ENCODE measurements around the gene LRMDA.

Gene LRMDA

GRCh38 chr10:75402486-75403143, 28.8 kb upstream of the LRMDA start:
- no peak for DNase-seq (ENCODE audit: low read depth)

- DNase-seq (ENCODE audit: low read depth), result no peak
Observed at GRCh38 chr10:75403144-75403938, 28.1 kb upstream of the LRMDA start.

DNA sequence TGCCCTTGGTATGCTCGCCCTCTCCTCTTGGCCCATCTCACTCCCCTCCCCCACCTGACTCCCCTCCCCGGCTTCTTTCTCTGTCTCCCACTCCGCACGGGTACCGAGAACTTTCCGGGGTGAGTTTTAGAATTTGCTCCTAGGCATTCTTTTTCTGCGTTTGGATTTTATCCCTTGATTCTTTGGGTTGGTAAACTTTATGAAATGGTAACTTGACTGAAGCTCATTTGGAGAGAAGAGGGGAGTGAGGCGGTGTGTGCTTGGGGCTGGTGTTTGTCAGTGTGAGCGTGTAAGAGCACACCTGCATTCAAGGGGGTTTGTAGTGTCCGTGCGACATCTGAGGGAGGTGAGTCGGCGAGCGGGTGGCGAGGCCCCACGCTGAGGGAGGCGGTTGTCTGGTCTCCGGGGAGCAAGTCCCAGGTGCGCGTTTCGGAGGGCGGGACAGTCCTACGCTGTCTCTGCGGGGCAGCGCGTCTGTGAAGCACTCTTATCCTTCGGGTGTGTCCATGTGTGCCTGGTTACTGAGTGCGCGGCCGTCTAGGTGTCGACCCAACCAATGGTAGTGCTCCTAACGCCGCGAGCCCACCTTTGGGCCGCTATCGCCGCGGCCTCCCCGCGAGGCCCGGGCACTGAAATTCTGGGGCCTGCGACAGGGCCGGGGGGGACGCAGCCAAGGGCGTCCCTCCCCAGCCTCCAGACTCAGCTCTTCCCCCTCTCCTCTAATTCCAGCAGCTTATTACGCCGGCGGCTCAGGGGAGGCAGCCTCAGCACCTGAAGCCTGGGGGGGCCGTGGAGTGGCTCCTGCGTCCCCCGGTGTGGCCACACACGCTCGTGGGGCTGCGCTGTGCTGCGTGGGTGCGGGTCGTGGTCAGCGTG, 27.2 kb upstream of the LRMDA start:
- DNase-seq (ENCODE audit: low read depth), result no peak

DNA sequence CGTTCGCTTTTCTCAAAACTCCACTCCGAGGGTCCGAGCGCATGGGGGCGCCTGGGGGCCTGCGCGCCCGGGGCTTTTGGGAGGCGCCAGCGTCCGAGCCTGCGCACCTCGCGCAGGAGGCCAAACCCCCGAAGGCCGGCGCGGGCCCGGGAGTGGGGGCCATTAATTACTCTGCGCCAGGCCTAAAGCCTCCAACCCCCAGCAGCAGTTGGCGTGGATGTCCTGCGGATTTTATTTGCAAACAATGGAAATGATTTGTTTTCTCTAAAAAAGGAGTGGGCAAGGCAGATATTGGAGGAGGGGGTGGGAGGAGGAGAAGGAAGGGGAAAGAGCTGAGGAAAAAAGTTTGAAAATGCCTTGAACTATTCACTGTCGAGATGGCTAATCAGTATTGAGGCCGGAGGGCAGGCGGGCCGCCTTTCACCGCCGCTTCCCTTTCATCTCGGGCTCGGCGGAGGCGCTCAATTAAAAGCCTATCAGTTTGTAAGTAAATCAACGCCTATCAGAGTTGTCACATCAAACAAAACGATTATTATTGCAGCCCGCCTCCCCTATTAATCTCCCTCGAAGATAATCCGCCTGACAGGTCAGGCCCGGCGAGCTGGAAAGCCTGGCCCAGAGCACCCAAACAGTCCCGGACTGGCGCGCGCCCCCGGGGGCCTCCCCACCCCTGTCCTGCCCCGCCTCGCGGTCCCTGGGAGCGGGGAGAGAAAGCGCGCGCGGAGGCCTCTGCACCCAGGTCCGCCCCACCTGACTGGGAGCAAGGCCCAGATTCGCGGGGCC, 26.4 kb upstream of the LRMDA start:
- no peak for DNase-seq (ENCODE audit: low read depth)

GRCh38 chr10:75405598-75406461, 25.6 kb upstream of the LRMDA start:
- DNase-seq (ENCODE audit: low read depth), result no peak

DNA sequence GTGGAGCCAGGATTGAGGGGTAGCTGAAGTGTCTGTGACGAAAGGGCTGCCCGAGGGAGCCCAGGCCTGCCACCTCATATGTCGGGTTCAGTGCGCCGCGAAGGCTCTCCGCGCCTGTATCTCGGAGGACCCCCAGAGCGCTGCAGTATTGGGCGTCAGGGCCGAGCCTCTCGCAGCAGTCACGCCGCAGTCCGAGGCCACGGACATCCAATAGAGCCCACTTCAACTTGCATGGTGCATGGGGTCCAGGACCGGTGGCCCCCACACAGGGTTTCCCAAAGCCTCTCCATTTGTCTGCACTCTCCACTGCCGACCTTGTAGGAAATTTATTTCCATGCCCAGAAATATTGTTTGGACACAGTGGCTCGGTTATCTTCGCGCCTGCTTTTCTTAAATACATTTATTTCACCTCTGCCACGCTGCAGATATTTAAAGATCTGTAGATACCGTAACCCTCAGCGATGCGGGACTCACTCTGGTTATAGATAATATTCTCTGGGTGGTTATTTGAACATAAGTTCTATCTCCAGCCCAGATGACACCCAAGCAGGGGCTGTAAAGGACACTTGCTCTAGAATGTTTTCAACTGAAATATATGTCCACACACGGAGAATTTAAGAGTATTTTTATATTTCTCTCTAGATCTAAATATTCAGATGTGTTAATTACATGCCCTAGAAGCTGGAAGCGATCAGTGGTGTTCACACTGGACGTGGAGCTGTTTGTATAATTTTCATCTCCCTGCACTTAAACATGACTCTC, 24.8 kb upstream of the LRMDA start:
- no peak for DNase-seq (ENCODE audit: low read depth)

GRCh38 chr10:75407224-75407712, 24.2 kb upstream of the LRMDA start:
- DNase-seq (ENCODE audit: low read depth), result no peak

DNA sequence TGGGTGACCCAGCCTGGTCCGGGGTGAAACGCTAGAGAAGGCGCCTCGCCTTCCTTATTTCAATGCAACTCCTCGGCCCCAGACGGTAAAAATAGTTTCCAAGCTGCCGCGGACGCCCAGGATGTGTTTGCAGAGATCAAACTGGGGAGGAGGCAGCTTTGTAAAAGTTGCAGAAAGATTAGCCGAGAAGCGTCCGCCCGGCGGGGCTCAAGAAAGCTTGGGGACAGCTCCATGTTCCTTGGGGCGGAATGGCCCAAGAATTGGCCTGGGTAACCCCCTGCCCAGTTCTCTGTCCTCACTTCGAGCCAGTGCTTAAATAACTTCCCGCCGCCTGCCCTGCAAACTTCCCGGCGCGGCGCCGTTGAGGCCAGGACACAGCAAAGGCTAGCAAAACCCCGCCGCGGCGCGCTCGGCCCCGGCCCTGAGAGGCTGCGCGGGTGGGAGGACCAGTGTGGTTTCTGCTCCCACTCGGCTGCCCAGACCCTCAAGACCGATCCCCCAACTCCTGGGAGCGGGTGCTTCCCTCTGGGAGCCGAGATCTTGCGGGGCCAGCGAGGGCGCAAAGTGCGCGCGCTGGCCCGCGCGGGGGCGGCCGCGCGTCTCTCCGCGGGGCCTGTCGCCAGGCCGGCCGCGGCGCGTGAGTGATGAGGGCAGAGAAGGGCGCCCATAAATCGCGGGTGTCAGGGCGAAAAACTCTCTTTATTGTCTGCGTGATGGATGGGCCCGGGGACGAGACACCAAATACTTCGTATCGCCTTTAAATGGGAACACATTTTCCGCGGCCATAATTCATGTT, 23.5 kb upstream of the LRMDA start:
- no peak for DNase-seq (ENCODE audit: low read depth)

- DNase-seq (ENCODE audit: low read depth), result no peak
Observed at GRCh38 chr10:75408509-75408875, 22.9 kb upstream of the LRMDA start.

DNA sequence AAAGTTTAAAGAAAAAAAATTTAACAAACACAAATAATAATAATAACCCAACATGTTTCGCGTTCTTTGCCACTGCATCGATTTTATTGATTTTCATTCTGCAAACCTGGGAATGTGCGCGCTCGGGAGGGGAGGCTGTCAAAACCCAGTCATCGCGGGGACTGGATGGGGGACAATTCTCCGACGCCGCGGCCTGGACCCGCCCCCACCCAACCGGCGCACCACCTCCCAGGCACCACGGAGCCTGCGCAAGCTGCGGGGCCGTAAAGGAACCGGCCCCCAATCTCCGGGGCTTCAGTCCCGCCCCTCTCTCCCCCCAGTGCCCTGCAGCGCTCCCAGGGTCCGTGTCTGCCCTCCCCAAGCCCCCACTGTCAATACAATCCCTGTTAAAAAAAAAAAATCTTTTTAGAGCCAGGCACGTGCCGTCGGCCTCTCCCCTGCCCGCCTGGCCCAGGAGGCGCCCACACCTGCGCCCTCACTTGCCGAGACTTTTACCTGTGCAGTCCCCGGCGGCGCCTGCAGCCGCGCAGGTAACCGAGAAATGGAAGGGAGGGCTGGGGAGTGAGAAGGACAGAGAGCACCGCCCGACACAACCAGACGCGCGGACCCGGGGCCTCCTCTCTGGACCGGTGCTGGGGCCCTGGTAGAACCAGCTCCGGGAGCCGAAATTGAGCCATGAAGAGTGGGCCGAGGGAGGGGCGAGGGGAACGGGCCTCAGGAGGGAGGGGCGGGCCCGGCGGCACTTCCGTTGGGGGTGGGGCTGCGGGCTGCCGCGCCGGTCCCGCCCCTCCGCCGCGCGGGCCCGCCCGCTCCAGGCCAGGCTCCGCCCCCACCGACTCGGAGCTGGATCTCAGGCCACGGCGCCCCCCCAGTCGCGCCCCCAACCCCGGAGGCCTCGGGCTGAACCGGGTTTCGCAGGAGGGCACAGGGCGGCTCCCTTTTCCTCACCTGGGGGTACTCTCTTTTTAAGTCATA, 22.2 kb upstream of the LRMDA start:
- DNase-seq (ENCODE audit: low read depth), result no peak

DNA sequence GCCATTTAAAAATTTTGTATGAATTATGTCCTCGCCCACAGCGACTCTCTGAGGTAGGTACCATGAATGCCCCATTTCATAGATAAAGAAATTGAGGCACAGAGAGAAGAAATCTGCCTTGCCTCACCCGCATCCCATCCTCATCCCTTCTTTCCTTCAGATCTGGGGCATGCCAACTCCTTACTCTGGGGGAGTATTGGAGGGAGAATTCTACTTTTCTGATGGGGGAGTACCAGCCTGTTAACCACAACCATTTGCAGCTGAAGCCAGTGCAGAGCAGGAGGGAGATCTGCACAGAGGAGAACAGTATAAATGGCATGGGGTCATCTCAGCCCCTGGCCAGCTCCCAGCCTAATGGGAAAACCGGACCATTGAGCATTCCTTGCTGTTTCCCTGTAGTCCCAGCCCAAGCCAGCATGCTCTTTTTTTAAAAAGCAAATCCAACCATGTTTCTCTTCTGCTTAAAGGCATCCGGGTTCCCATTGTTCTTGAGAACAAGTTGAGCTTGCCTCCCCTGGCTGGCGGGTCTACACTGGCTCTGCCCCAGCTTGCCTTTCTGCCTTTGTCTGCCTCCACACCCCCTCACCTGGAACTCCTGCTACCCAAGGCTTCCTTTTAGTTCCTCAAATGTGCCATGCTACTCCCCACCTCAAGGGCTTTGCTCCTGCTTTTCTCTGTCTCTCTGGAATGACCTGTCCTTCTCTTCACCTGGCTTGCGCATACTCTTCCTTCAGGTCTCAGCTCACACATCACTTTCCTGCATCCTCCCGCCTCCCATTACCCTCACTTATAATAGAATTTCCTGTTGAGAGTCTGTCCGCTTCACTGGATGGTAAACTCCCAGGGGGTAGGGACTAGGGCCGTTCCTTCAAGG, 21.1 kb upstream of the LRMDA start:
- DNase-seq (ENCODE audit: low read depth), result no peak

GRCh38 chr10:75414527-75414926, 16.9 kb upstream of the LRMDA start:
- no peak for DNase-seq (ENCODE audit: low read depth)

DNA sequence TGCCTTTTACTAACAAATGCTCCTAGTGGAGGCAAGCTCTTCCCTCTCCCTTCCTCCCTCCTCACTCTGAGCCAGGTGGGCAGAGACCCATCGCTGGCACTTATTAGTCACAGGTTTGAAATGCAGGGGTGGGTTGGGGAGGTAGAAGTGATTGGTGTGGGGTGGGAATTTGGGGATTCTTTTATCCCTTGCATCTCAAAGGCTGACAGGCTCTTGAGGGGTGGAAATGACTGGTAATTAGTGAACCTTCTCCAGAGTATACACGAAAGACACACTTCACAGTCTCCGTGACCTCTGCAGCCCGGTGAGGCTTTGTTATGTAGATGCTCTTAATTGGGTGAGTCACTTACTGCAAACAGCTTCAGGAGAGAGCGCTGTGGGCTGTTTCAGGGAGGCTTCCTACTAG, 13.9 kb upstream of the LRMDA start:
- no peak for DNase-seq (ENCODE audit: low read depth)

- DNase-seq (ENCODE audit: low read depth), result no peak
Observed at GRCh38 chr10:75418293-75418692, 13.1 kb upstream of the LRMDA start.

DNA sequence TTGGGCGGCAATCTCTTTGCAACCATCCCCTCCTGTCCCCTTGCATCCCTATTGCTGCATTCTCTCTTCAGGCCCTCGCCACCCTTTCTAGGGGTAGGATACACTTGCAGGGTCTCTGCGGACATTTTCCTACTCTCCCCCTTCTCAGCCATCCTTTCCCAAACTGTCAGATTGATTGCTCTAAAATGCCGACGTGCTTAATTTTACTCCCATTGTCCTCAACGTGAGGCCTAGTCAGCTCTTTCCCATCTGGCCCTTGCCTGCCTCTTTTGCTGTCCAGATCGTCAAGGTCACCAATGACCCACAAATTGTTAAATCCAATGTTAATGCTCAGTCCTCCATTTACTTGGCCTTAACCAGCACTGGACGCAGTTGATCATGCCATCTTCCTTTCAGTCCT, 12.7 kb upstream of the LRMDA start:
- no peak for DNase-seq (ENCODE audit: low read depth)

DNA sequence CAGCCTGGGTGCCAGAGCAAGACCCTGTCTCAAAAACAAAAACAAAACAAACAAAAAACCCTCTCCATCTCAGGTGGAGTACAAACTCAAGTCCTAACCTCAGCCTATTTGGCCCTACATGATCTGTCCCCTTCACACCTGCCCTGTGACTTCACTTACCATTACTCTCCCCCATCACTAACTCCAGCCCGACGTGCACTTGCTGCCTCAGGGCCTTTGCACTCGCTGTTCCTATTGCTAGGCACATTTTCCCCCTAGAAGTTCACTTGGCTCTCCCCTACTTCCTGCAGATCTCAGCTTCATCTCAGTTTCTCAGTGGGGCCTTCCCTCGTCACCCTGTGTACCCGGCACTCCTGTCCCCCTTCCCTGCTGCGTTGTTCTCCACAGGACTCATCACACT, 8.5 kb upstream of the LRMDA start:
- DNase-seq (ENCODE audit: low read depth), result no peak

GRCh38 chr10:75424571-75424970, 6.9 kb upstream of the LRMDA start:
- no peak for DNase-seq (ENCODE audit: low read depth)

Data from stimulated activated CD4-positive, alpha-beta T cell treated with anti-CD3 and anti-CD28 coated beads, Interleukin-2, amount 100 ng/mL, for 4 hours (primary cell).